ENCODE data around the gene TTLL11.

TTLL11 gene

GRCh38 chr9:121841771-121842611 lies 251.1 kb downstream of the TTLL11 start:
- Histone ChIP-seq H3K9me3 (ENCODE audit: insufficient read depth, low read depth, low read length) (peaks cover 4% of the 10 kb centered on the region), H3K27me3 (ENCODE audit: insufficient read depth, low read length, poor library complexity, severe bottlenecking) (no peaks in the 10 kb centered on the region), H3F3A (ENCODE audit: low read depth) (no peaks in the 10 kb centered on the region), H3K79me2 (ENCODE audit: insufficient read depth, low read length) (no peaks in the 10 kb centered on the region), H3K4me2 (ENCODE audit: low read depth, low read length, poor library complexity, severe bottlenecking) (no peak overlapping the region), H3K9ac (ENCODE audit: low read depth, low read length, poor library complexity, severe bottlenecking) (no peak overlapping the region), H3K9me2 (replicated peaks; ENCODE audit: low read depth, low read length) (no peaks in the 10 kb centered on the region), H3K4me1 (ENCODE audit: insufficient read depth, low read length, poor library complexity, severe bottlenecking) (peaks cover 7% of the 10 kb centered on the region), H3K4me3 (ENCODE audit: low read length, poor library complexity, severe bottlenecking) (no peak overlapping the region), H4K20me1 (ENCODE audit: insufficient read depth, low read length, poor library complexity, severe bottlenecking) (no peaks in the 10 kb centered on the region), H3K36me3 (ENCODE audit: insufficient read depth, low read length) (peaks cover 10% of the 10 kb centered on the region; the same call in 1 of the 2 replicates), H2AFZ (ENCODE audit: low read length) (no peak overlapping the region)
- TF ChIP-seq CTCF (conservative IDR thresholded peaks at IDR 0.05; ENCODE audit: low read length) (no peak), EZH2phosphoT487 (IDR thresholded peaks at IDR 0.05; ENCODE audit: borderline replicate concordance) (no peak)

- H3K9me2 ChIP-seq (replicated peaks; ENCODE audit: low read depth, low read length): no peaks in the 10 kb centered on the region
- H2AFZ ChIP-seq (ENCODE audit: low read length): no peak overlapping the region
- TF ChIP-seq CTCF (conservative IDR thresholded peaks at IDR 0.05; ENCODE audit: low read length) (no peak), EZH2phosphoT487 (IDR thresholded peaks at IDR 0.05; ENCODE audit: borderline replicate concordance) (no peak)
- peaks cover 7% of the 10 kb centered on the region for H3K4me1 ChIP-seq (ENCODE audit: insufficient read depth, low read length, poor library complexity, severe bottlenecking)
- H3K4me3 ChIP-seq (ENCODE audit: low read length, poor library complexity, severe bottlenecking): no peak overlapping the region
- H3K36me3 ChIP-seq (ENCODE audit: insufficient read depth, low read length): peaks cover 11% of the 10 kb centered on the region; the same call in 1 of the 2 replicates
- no peak overlapping the region for H3K4me2 ChIP-seq (ENCODE audit: low read depth, low read length, poor library complexity, severe bottlenecking)
- H4K20me1 ChIP-seq (ENCODE audit: insufficient read depth, low read length, poor library complexity, severe bottlenecking): no peaks in the 10 kb centered on the region
- H3K27me3 ChIP-seq (ENCODE audit: insufficient read depth, low read length, poor library complexity, severe bottlenecking): no peaks in the 10 kb centered on the region
- no peaks in the 10 kb centered on the region for H3F3A ChIP-seq (ENCODE audit: low read depth)
- no peaks in the 10 kb centered on the region for H3K79me2 ChIP-seq (ENCODE audit: insufficient read depth, low read length)
- peaks cover 4% of the 10 kb centered on the region for H3K9me3 ChIP-seq (ENCODE audit: insufficient read depth, low read depth, low read length)
- H3K9ac ChIP-seq (ENCODE audit: low read depth, low read length, poor library complexity, severe bottlenecking): no peak overlapping the region
These were observed 252.0 kb downstream of the TTLL11 start for GRCh38 chr9:121840838-121841760.

- TF ChIP-seq EZH2phosphoT487 (IDR thresholded peaks at IDR 0.05; ENCODE audit: borderline replicate concordance) (no peak), CTCF (conservative IDR thresholded peaks at IDR 0.05; ENCODE audit: low read length) (no peak)
- Histone ChIP-seq H3K9ac (ENCODE audit: low read depth, low read length, poor library complexity, severe bottlenecking) (no peak overlapping the region), H3K4me1 (ENCODE audit: insufficient read depth, low read length, poor library complexity, severe bottlenecking) (peaks cover 7% of the 10 kb centered on the region), H3K79me2 (ENCODE audit: insufficient read depth, low read length) (no peaks in the 10 kb centered on the region), H3K9me3 (ENCODE audit: insufficient read depth, low read depth, low read length) (peaks cover 4% of the 10 kb centered on the region), H3K4me2 (ENCODE audit: low read depth, low read length, poor library complexity, severe bottlenecking) (no peak overlapping the region), H3K4me3 (ENCODE audit: low read length, poor library complexity, severe bottlenecking) (no peak overlapping the region), H4K20me1 (ENCODE audit: insufficient read depth, low read length, poor library complexity, severe bottlenecking) (no peaks in the 10 kb centered on the region), H3K27me3 (ENCODE audit: insufficient read depth, low read length, poor library complexity, severe bottlenecking) (no peaks in the 10 kb centered on the region), H3K9me2 (replicated peaks; ENCODE audit: low read depth, low read length) (no peaks in the 10 kb centered on the region), H3K36me3 (ENCODE audit: insufficient read depth, low read length) (peaks cover 11% of the 10 kb centered on the region; the same call in 1 of the 2 replicates), H3F3A (ENCODE audit: low read depth) (no peaks in the 10 kb centered on the region), H2AFZ (ENCODE audit: low read length) (no peak overlapping the region)
These were observed 253.2 kb downstream of the TTLL11 start for GRCh38 chr9:121839726-121840500.

All from Loucy (cell line).